OCI-LY7 (cell line): ENCODE measurements around the gene AGBL3. TPM values are rescaled to one million over a fixed set of nuclear protein-coding genes. Genes with fewer than 3 reads are reported as not detected.

ENCODE experiments used
- BruUV-seq: library from RNA; stranded (reverse); fragments of 400-500 nt; replicated peaks from 2 replicates; lab custom pipeline; 2021; lab: Mats Ljungman, UMichigan
- CTCF ChIA-PET: fragments of 300-600 bp; sonication (Branson Sonifier 250); formaldehyde crosslinking; loops from one replicate; lab custom pipeline; 2022; ENCODE audit warnings: antibody characterized with exemption; ENCODE audit not compliant: unreplicated experiment; lab: Charles Lee
- POLR2A ChIA-PET: fragments of 300-600 bp; sonication (Branson Sonifier 250); formaldehyde crosslinking; loops from one replicate; lab custom pipeline; 2022; ENCODE audit warnings: antibody characterized with exemption; lab: Charles Lee
- DNase-seq: peaks from one replicate; pipeline ENCODE4 v3.0.0-alpha.2; 2015; ENCODE audit warnings: low spot score
- H2AFZ ChIP-seq: fragments of 200-600 bp; sonication (generic), shearing (Covaris generic); 2 replicates; pipeline ENCODE4 v1.6.1; 2014; ENCODE audit warnings: mild to moderate bottlenecking, antibody characterized with exemption, low read length, moderate library complexity
- H3K27ac ChIP-seq: fragments of 200-600 bp; sonication (generic); 2 replicates; pipeline ENCODE4 v1.5.1; 2014; ENCODE audit warnings: mixed run types, low read depth, mild to moderate bottlenecking, moderate library complexity, low read length, inconsistent platforms; ENCODE audit not compliant: poor library complexity, severe bottlenecking
- H3K36me3 ChIP-seq: fragments of 200-600 bp; sonication (generic); 2 replicates; pipeline ENCODE4 v1.6.1; 2014; ENCODE audit warnings: mild to moderate bottlenecking, antibody characterized with exemption, low read length, moderate library complexity, mixed read lengths; ENCODE audit not compliant: insufficient read depth
- H3K4me1 ChIP-seq: fragments of 200-600 bp; sonication (generic); 2 replicates; pipeline ENCODE4 v1.5.1; 2014; ENCODE audit warnings: mild to moderate bottlenecking, low read length; ENCODE audit not compliant: insufficient read depth, poor library complexity, severe bottlenecking
- H3K4me2 ChIP-seq: fragments of 200-600 bp; sonication (generic); 2 replicates; pipeline ENCODE4 v1.6.1; 2014; ENCODE audit warnings: mild to moderate bottlenecking, low read length
- H3K4me3 ChIP-seq: fragments of 200-600 bp; sonication (generic); 2 replicates; pipeline ENCODE4 v1.5.1; 2014; ENCODE audit warnings: mild to moderate bottlenecking, low read depth, low read length; ENCODE audit not compliant: poor library complexity, severe bottlenecking
- H3K79me2 ChIP-seq: fragments of 200-600 bp; sonication (generic); 2 replicates; pipeline ENCODE4 v1.6.1; 2016; ENCODE audit warnings: low read depth, mild to moderate bottlenecking, low read length, moderate library complexity, mixed read lengths; ENCODE audit not compliant: insufficient read depth
- H3K9me2 ChIP-seq: fragments of 200-600 bp; sonication (generic); 2 replicates; pipeline ENCODE4 v1.6.1; 2016; ENCODE audit warnings: mild to moderate bottlenecking, low read length, mixed read lengths; ENCODE audit not compliant: insufficient read depth
- H3K9me3 ChIP-seq: fragments of 200-600 bp; sonication (generic); 2 replicates; pipeline ENCODE4 v1.6.1; 2014; ENCODE audit warnings: mild to moderate bottlenecking, mixed run types, low read length, mixed read lengths
- H4K20me1 ChIP-seq: fragments of 200-600 bp; sonication (generic); 2 replicates; pipeline ENCODE4 v1.6.1; 2014; ENCODE audit warnings: mild to moderate bottlenecking, antibody characterized with exemption, low read length, moderate library complexity, mixed read lengths; ENCODE audit not compliant: insufficient read depth
- CTCF ChIP-seq: fragments of 200-600 bp; sonication (generic); conservative IDR thresholded peaks from 2 replicates; pipeline ENCODE4 v1.5.1; 2014; ENCODE audit warnings: mild to moderate bottlenecking, antibody characterized with exemption, low read length, moderate library complexity, mixed read lengths
- EZH2phosphoT487 ChIP-seq: fragments of 200-600 bp; sonication (generic); IDR thresholded peaks from 2 replicates; pipeline ENCODE4 v1.6.1; 2018; ENCODE audit warnings: low read depth, borderline replicate concordance, mild to moderate bottlenecking, mixed run types, antibody characterized with exemption, low read length, moderate library complexity, mixed read lengths
- intact Hi-C: fragments of 100-400 bp; cut with micrococcal nuclease; formaldehyde crosslinking; loops from one replicate; pipeline ENCODE4 v1.10.0; 2022; ENCODE audit not compliant: unreplicated experiment
- total RNA-seq, 2 experiments: library from RNA; depleted of rRNA in 1 of 2; stranded (reverse); fragments of >200 nt in 1 of 2; shearing (Covaris generic) in 1 of 2; gene quantifications; 2 replicates each; pipeline ENCODE4 v1.2.3, GENCODE V29; 2014 to 2022

The AGBL3 gene
- total RNA-seq, 2 experiments from 2014 or later = 3.5 to 4.9 TPM

- intact Hi-C loops = no loop called here
- H3K4me1 ChIP-seq = no peaks in the 10 kb centered on the region
- ChIA-PET POLR2A (interaction anchor here (1.3 to 1.5 kb wide), 3 partner anchors 9 to 55 kb away, joined by 3 to 6 read pairs (median 3); partner anchors contain the start of gene AGBL3), CTCF (no interaction called here)
- H3K4me2 ChIP-seq = no peak overlapping the region
- H2AFZ ChIP-seq = no peak overlapping the region
- H3K4me3 ChIP-seq = no peak overlapping the region
- no peaks in the 10 kb centered on the region for H3K79me2 ChIP-seq
- H3K9me3 ChIP-seq = no peaks in the 10 kb centered on the region
- TF ChIP-seq EZH2phosphoT487 (no peak), CTCF (no peak)
- 0 out of 2 replicates have a peak, but pooled peaks cover 2% of the 10 kb centered on the region for H3K36me3 ChIP-seq
- no peak for DNase-seq
- no peak overlapping the region for H3K27ac ChIP-seq
- no peaks in the 10 kb centered on the region for H4K20me1 ChIP-seq
- no TSS peak for BruUV-seq
- H3K9me2 ChIP-seq = no peaks in the 10 kb centered on the region
Measured at GRCh38 chr7:135001390-135002165, 15.3 kb downstream of the AGBL3 start.

- no peaks in the 10 kb centered on the region for H3K9me2 ChIP-seq
- H3K4me2 ChIP-seq = no peak overlapping the region
- no peaks in the 10 kb centered on the region for H4K20me1 ChIP-seq
- no peaks in the 10 kb centered on the region for H3K79me2 ChIP-seq
- intact Hi-C loops = no loop called here
- no peak overlapping the region for H3K4me3 ChIP-seq
- TF ChIP-seq EZH2phosphoT487 (no peak), CTCF (no peak)
- DNase-seq = no peak
- no peak overlapping the region for H2AFZ ChIP-seq
- ChIA-PET POLR2A (interaction anchor here (0.7 kb wide), 1 partner anchor 870 kb away, joined by 3 read pairs; no protein-coding TSS in a partner anchor), CTCF (no interaction called here)
- no TSS peak for BruUV-seq
- H3K4me1 ChIP-seq = no peaks in the 10 kb centered on the region
- H3K27ac ChIP-seq = no peak overlapping the region
- H3K36me3 ChIP-seq = no peaks in the 10 kb centered on the region
- H3K9me3 ChIP-seq = no peaks in the 10 kb centered on the region
Measured at GRCh38 chr7:135012229-135012628, 25.9 kb downstream of the AGBL3 start.

DNA sequence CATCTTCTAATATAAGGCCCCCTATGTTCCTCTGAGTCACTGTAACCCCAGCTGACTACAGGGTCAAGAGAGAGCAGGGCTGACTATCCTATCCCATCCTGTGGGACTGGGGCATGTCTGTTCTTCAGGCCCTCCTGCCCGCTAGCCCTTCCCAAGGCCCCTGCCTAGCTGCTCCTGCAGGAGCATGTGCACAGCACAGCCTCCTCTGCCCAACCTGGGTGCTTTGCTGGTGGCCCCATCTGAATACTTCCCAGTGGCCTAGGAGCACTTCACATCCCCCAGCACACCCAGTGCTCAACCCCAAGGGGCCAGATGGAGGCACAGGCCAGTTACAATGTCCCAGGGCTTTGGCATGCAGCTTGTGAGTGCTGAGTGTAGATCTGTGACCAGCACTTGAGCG, 37.3 kb downstream of the AGBL3 start:
- H3K9me2 ChIP-seq = no peaks in the 10 kb centered on the region
- no peak overlapping the region for H3K4me2 ChIP-seq
- ChIA-PET POLR2A (interaction anchor here (0.7 kb wide), 1 partner anchor 282 kb away, joined by 3 read pairs; no protein-coding TSS in a partner anchor), CTCF (no interaction called here)
- intact Hi-C loops = loop anchor here (5.0 kb wide), 1 partner anchor 809 kb away; no protein-coding TSS in a partner anchor
- DNase-seq = no peak
- H3K27ac ChIP-seq = no peak overlapping the region
- no peaks in the 10 kb centered on the region for H3K36me3 ChIP-seq
- TF ChIP-seq EZH2phosphoT487 (no peak), CTCF (no peak)
- H3K4me1 ChIP-seq = no peaks in the 10 kb centered on the region
- H3K4me3 ChIP-seq = no peak overlapping the region
- H3K79me2 ChIP-seq = no peaks in the 10 kb centered on the region
- no peaks in the 10 kb centered on the region for H3K9me3 ChIP-seq
- H2AFZ ChIP-seq = no peak overlapping the region
- no TSS peak for BruUV-seq
- no peaks in the 10 kb centered on the region for H4K20me1 ChIP-seq
